ENCODE measurements around the gene FXYD4. TPM values are rescaled to one million over a fixed set of nuclear protein-coding genes. Genes with fewer than 3 reads are reported as not detected.

The FXYD4 gene
- total RNA-seq, 1 experiment from 2014 or later: not detected

DNA sequence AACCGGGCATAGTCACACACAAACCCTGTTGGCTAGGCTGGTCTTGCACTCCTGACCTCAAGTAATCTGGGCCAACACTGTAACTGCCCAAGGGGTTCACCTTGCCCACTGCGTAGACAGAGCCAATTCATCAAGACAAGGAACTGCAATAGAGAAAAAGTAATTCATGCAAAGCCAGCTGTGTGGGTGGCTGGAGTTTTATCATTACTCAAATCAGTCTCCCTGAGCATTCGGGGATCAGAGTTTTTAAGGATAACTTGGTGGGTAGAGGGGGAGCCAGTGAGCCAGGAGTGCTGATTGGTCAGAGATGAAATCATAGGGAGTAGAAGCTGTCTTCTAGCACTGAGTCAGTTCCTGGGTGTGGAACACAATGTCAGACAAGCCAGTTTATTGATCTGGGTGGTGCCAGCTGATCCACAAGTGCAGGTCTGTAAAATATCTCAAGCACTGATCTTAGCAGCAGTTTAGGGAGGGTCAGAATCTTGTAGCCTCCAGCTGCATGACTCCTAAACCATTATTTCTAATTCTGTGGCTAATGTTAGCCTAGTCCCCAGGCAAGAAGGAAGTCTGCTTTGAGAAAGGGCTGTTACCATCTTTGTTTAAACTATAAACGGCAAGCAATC is 15.6 kb upstream of the FXYD4 start:
- no peaks in the 10 kb centered on the region for H4K20me1 ChIP-seq (ENCODE audit: insufficient read depth, low read depth, low read length)
- H3K4me3 ChIP-seq (ENCODE audit: low read length): no peak overlapping the region
- H3K27ac ChIP-seq (ENCODE audit: low read length): no peak overlapping the region
- H3K4me1 ChIP-seq (ENCODE audit: low read length): no peaks in the 10 kb centered on the region
- no peak for DNase-seq
- H3K4me2 ChIP-seq (ENCODE audit: low read depth, low read length, poor library complexity, severe bottlenecking): no peak overlapping the region
- H3K27me3 ChIP-seq (ENCODE audit: low read length): no peaks in the 10 kb centered on the region
- H3K9ac ChIP-seq (ENCODE audit: low read length): no peak overlapping the region
- no peaks in the 10 kb centered on the region for H3K9me2 ChIP-seq (replicated peaks; ENCODE audit: insufficient read depth, low read length)
- H2AFZ ChIP-seq (ENCODE audit: low read length): no peak overlapping the region
- H3K9me3 ChIP-seq (ENCODE audit: low read length): no peaks in the 10 kb centered on the region
- no peaks in the 10 kb centered on the region for H3K79me2 ChIP-seq (ENCODE audit: low read length)
- H3K36me3 ChIP-seq (ENCODE audit: insufficient read depth, low read length): no peaks in the 10 kb centered on the region

- H3K9me3 ChIP-seq (ENCODE audit: low read length): no peaks in the 10 kb centered on the region
- no peak overlapping the region for H3K9ac ChIP-seq (ENCODE audit: low read length)
- no peak overlapping the region for H2AFZ ChIP-seq (ENCODE audit: low read length)
- H4K20me1 ChIP-seq (ENCODE audit: insufficient read depth, low read depth, low read length): no peaks in the 10 kb centered on the region
- H3K4me3 ChIP-seq (ENCODE audit: low read length): no peak overlapping the region
- no peaks in the 10 kb centered on the region for H3K36me3 ChIP-seq (ENCODE audit: insufficient read depth, low read length)
- no peak overlapping the region for H3K4me2 ChIP-seq (ENCODE audit: low read depth, low read length, poor library complexity, severe bottlenecking)
- H3K4me1 ChIP-seq (ENCODE audit: low read length): peaks cover 10% of the 10 kb centered on the region
- H3K79me2 ChIP-seq (ENCODE audit: low read length): no peaks in the 10 kb centered on the region
- H3K9me2 ChIP-seq (replicated peaks; ENCODE audit: insufficient read depth, low read length): no peaks in the 10 kb centered on the region
- no peak for DNase-seq
- H3K27me3 ChIP-seq (ENCODE audit: low read length): no peaks in the 10 kb centered on the region
- H3K27ac ChIP-seq (ENCODE audit: low read length): no peak overlapping the region
Observed at GRCh38 chr10:43360086-43360485, 11.3 kb upstream of the FXYD4 start.

DNA sequence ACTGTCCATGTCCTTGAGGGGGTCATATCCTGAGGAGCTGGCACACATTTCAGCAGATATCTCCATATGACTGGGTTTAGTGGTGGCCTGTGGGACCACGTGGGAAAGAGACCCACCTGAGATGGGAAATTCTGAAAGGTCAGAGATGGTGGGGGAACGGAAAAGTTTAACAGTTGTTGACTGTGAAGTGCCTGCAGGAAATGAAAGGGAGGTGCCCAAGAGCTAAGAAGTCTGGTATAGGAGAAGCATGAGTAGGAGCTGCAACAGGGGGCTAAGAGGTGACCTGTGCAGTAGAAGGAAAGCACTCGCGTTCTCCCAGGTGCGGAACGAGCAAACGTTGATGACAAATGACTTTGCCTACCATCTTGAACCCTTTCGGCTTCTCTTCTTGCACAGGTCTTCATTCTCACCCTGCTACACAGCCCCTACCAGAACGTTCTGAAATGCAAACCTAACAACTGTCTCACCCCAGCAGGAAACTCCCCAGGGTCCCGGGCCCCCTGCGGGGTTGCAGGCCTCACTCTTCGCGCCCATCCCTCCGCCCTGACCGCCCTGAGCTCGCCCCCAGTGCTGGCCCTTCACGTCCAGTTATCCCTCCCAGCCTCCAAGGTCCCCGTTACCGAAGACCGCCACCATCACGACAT is 9.8 kb upstream of the FXYD4 start:
- no peaks in the 10 kb centered on the region for H3K9me3 ChIP-seq (ENCODE audit: low read length)
- H3K79me2 ChIP-seq (ENCODE audit: low read length): no peaks in the 10 kb centered on the region
- no peaks in the 10 kb centered on the region for H4K20me1 ChIP-seq (ENCODE audit: insufficient read depth, low read depth, low read length)
- H2AFZ ChIP-seq (ENCODE audit: low read length): peak overlapping the region; percentile 63; the same call in 1 of the 2 replicates
- peak overlapping the region; percentile 61 for H3K9ac ChIP-seq (ENCODE audit: low read length)
- no peak overlapping the region for H3K27ac ChIP-seq (ENCODE audit: low read length)
- no peak for DNase-seq
- H3K4me3 ChIP-seq (ENCODE audit: low read length): peak overlapping the region; percentile 69
- no peaks in the 10 kb centered on the region for H3K27me3 ChIP-seq (ENCODE audit: low read length)
- H3K4me2 ChIP-seq (ENCODE audit: low read depth, low read length, poor library complexity, severe bottlenecking): peak overlapping the region; percentile 74
- H3K9me2 ChIP-seq (replicated peaks; ENCODE audit: insufficient read depth, low read length): no peaks in the 10 kb centered on the region
- no peaks in the 10 kb centered on the region for H3K36me3 ChIP-seq (ENCODE audit: insufficient read depth, low read length)
- H3K4me1 ChIP-seq (ENCODE audit: low read length): peaks cover 10% of the 10 kb centered on the region

DNA sequence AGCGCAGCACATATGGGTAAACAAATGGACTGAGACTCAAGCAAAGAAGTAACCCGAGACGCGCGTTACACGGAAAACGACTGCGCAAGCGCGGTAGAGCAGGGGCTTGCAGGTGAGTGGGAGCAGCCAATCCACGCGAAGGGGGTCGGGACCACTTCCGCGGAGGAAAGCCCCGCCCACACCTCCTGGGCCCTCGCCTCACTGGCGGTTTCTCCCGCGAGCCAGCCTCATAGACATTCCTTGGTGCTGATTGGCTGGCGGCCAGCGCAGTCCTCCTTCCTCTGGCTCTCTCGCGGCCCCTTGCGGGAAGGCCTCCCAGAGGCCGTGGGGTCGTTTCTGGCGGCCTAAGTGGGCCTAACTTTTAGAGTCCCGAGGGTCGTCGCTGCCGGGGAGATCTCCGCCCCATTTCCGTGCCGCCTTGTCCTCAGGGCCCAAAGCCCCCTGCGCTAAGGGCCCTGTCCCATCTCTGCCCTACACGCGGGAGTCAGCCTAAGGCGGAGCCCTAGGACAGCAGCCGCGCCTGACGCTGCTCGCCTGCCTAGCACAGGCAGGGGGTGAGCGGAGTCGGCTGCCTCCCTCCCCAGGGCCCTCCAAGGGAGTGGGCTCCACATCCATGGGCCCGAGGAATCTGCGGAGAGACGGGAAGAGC is 9.1 kb upstream of the FXYD4 start:
- Histone ChIP-seq H3K9me3 (ENCODE audit: low read length) (no peaks in the 10 kb centered on the region), H3K36me3 (ENCODE audit: insufficient read depth, low read length) (no peaks in the 10 kb centered on the region), H3K27me3 (ENCODE audit: low read length) (no peaks in the 10 kb centered on the region), H3K79me2 (ENCODE audit: low read length) (no peaks in the 10 kb centered on the region), H3K9me2 (replicated peaks; ENCODE audit: insufficient read depth, low read length) (no peaks in the 10 kb centered on the region), H4K20me1 (ENCODE audit: insufficient read depth, low read depth, low read length) (no peaks in the 10 kb centered on the region), H2AFZ (ENCODE audit: low read length) (peak overlapping the region; percentile 63; the same call in 1 of the 2 replicates), H3K4me1 (ENCODE audit: low read length) (peaks cover 10% of the 10 kb centered on the region), H3K27ac (ENCODE audit: low read length) (no peak overlapping the region), H3K4me3 (ENCODE audit: low read length) (peak overlapping the region; percentile 69), H3K9ac (ENCODE audit: low read length) (peak overlapping the region; percentile 61), H3K4me2 (ENCODE audit: low read depth, low read length, poor library complexity, severe bottlenecking) (peak overlapping the region; percentile 74)
- peak; percentile 94 for DNase-seq

DNA sequence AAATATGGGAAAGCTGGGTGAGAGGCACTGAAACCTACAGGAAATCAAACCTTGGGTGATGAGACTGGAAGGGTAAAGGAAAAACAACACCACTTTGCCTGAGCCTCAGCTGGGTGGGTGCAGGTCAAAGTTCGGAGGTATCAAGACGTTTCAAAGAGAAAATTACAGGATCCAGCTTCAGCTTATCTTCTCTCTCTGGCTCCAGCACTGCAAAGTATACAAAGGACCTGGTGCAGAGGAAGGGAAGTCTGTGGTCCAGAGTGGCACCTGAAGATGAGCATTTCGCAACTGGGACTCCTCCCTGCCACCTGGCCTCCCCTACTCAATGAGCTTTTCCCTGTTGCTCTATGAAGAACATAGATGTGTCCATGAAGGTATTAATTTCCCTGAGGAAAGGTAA is 6.4 kb upstream of the FXYD4 start:
- Histone ChIP-seq H4K20me1 (ENCODE audit: insufficient read depth, low read depth, low read length) (no peaks in the 10 kb centered on the region), H2AFZ (ENCODE audit: low read length) (no peak overlapping the region), H3K4me3 (ENCODE audit: low read length) (no peak overlapping the region), H3K36me3 (ENCODE audit: insufficient read depth, low read length) (no peaks in the 10 kb centered on the region), H3K9me2 (replicated peaks; ENCODE audit: insufficient read depth, low read length) (no peaks in the 10 kb centered on the region), H3K27me3 (ENCODE audit: low read length) (no peaks in the 10 kb centered on the region), H3K4me1 (ENCODE audit: low read length) (peaks cover 10% of the 10 kb centered on the region), H3K9ac (ENCODE audit: low read length) (no peak overlapping the region), H3K79me2 (ENCODE audit: low read length) (no peaks in the 10 kb centered on the region), H3K27ac (ENCODE audit: low read length) (no peak overlapping the region), H3K4me2 (ENCODE audit: low read depth, low read length, poor library complexity, severe bottlenecking) (no peak overlapping the region), H3K9me3 (ENCODE audit: low read length) (no peaks in the 10 kb centered on the region)
- DNase-seq: no peak

DNA sequence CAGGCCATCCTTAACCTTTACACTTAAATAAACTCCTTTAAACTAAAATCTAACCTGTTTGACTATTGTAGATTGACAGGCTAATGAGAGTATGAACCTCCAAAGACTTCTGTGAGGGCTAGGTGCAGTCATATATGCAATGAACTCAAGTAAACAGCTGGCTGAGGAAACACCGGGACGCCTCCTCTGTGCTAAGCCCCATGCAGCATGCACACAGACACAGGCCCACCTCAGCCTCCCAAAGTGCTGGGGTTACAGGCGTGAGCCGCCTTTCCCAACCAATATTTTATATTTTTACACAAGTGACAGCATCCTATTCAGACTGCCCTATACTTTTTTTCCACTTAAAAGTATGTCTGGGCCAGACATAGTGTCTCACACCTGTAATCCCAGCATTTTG is 1.5 kb upstream of the FXYD4 start:
- no peaks in the 10 kb centered on the region for H3K36me3 ChIP-seq (ENCODE audit: insufficient read depth, low read length)
- H3K27me3 ChIP-seq (ENCODE audit: low read length): no peaks in the 10 kb centered on the region
- H3K9me3 ChIP-seq (ENCODE audit: low read length): no peaks in the 10 kb centered on the region
- no peaks in the 10 kb centered on the region for H3K9me2 ChIP-seq (replicated peaks; ENCODE audit: insufficient read depth, low read length)
- no peaks in the 10 kb centered on the region for H3K79me2 ChIP-seq (ENCODE audit: low read length)
- no peak overlapping the region for H3K4me3 ChIP-seq (ENCODE audit: low read length)
- no peaks in the 10 kb centered on the region for H4K20me1 ChIP-seq (ENCODE audit: insufficient read depth, low read depth, low read length)
- no peak overlapping the region for H2AFZ ChIP-seq (ENCODE audit: low read length)
- no peak overlapping the region for H3K4me2 ChIP-seq (ENCODE audit: low read depth, low read length, poor library complexity, severe bottlenecking)
- H3K9ac ChIP-seq (ENCODE audit: low read length): no peak overlapping the region
- H3K4me1 ChIP-seq (ENCODE audit: low read length): no peaks in the 10 kb centered on the region
- DNase-seq: no peak
- H3K27ac ChIP-seq (ENCODE audit: low read length): no peak overlapping the region

DNA sequence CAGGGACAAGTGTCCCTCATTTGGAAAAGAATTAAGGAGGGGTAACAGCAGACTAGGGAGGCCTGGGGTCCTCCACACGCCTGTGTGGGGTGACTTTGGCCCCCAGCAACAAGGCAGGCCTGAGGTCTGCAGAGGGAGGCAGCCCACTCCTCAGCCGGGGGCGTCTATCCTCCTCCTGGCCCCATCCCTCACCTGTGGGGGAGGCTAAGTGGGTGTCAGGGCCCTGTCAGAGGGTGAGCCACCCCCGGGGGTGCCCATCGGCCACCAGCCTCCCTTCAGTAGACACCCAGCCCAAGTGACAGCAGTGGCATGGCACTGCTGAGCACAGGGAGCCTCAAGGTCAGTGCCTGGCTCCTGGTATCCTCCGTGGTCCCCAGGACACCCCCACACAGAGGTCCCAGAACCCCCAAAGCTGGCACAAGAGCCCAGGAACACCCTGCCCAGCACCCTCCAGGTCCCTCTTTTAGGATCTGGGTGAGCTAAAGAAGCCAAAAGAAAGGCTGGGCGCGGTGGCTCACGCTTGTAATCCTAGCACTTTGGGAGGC is 693 bp upstream of the FXYD4 start:
- no peaks in the 10 kb centered on the region for H3K9me3 ChIP-seq (ENCODE audit: low read length)
- no peak overlapping the region for H3K27ac ChIP-seq (ENCODE audit: low read length)
- H3K9me2 ChIP-seq (replicated peaks; ENCODE audit: insufficient read depth, low read length): no peaks in the 10 kb centered on the region
- no peak overlapping the region for H3K4me2 ChIP-seq (ENCODE audit: low read depth, low read length, poor library complexity, severe bottlenecking)
- no peak overlapping the region for H3K9ac ChIP-seq (ENCODE audit: low read length)
- H3K27me3 ChIP-seq (ENCODE audit: low read length): no peaks in the 10 kb centered on the region
- no peak for DNase-seq
- no peaks in the 10 kb centered on the region for H3K79me2 ChIP-seq (ENCODE audit: low read length)
- H3K36me3 ChIP-seq (ENCODE audit: insufficient read depth, low read length): no peaks in the 10 kb centered on the region
- no peaks in the 10 kb centered on the region for H4K20me1 ChIP-seq (ENCODE audit: insufficient read depth, low read depth, low read length)
- H3K4me3 ChIP-seq (ENCODE audit: low read length): no peak overlapping the region
- H2AFZ ChIP-seq (ENCODE audit: low read length): no peak overlapping the region
- no peaks in the 10 kb centered on the region for H3K4me1 ChIP-seq (ENCODE audit: low read length)

- no peak for DNase-seq
- Histone ChIP-seq H3K9me3 (ENCODE audit: low read length) (no peaks in the 10 kb centered on the region), H3K4me3 (ENCODE audit: low read length) (no peak overlapping the region), H3K36me3 (ENCODE audit: insufficient read depth, low read length) (no peaks in the 10 kb centered on the region), H3K9ac (ENCODE audit: low read length) (no peak overlapping the region), H2AFZ (ENCODE audit: low read length) (no peak overlapping the region), H3K27ac (ENCODE audit: low read length) (no peak overlapping the region), H3K27me3 (ENCODE audit: low read length) (no peaks in the 10 kb centered on the region), H3K79me2 (ENCODE audit: low read length) (no peaks in the 10 kb centered on the region), H3K9me2 (replicated peaks; ENCODE audit: insufficient read depth, low read length) (no peaks in the 10 kb centered on the region), H4K20me1 (ENCODE audit: insufficient read depth, low read depth, low read length) (no peaks in the 10 kb centered on the region), H3K4me1 (ENCODE audit: low read length) (no peaks in the 10 kb centered on the region), H3K4me2 (ENCODE audit: low read depth, low read length, poor library complexity, severe bottlenecking) (no peak overlapping the region)
Observed at GRCh38 chr10:43372765-43373361, 1.4 kb downstream of the FXYD4 start.
